GM18867 (cell line): ENCODE measurements around the gene GRB2.
"Not testable (repeated sequence)": the region's sequence is repeated elsewhere in the genome, so short reads cannot be mapped to it uniquely, and the experiment has no call there.

Experiments
- ATAC-seq: cut with Tn5 transposase; IDR thresholded peaks from one replicate; pipeline ENCODE4 v1.9.1; 2021; ENCODE audit warnings: mild to moderate bottlenecking, moderate library complexity; ENCODE audit not compliant: unreplicated experiment

GRB2 gene

DNA sequence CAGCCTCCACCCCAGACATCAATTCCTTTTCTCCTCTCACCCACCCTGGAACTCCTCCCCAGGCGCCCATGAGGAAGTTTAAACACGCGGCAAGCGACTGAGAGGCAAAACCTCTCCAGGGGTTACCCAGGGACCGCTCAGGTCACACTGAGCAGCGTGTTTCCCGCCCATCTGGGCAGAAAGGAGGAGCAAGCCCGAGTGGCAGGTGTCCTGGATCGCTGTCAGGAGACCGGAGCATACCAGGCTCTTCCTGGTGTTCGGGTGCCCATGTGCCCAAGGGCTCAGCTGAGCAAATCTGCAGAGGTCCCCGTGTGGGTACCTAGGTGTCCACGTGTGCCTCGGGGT is 116.7 kb downstream of the GRB2 start:
- ATAC-seq: peak; percentile 11

DNA sequence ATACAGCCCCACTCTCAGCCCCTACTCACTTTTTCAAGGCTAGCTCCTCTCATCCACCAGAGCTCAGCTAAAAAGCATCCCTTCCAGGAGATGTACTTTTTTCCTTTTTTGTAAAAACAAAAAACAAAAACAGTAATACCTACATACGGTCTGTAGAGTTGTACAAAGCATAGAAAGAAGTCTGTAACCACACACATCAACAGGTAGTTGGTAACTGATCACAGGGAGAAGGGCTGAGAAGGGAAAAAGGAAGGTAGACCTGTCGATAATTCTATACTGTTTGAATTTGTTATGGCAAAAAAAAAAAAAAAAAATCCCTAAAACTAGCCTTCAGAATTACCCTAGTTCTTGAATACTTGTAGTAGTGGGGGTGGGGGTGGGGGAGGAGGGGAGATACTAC is 117.1 kb downstream of the GRB2 start:
- ATAC-seq: no peak

DNA sequence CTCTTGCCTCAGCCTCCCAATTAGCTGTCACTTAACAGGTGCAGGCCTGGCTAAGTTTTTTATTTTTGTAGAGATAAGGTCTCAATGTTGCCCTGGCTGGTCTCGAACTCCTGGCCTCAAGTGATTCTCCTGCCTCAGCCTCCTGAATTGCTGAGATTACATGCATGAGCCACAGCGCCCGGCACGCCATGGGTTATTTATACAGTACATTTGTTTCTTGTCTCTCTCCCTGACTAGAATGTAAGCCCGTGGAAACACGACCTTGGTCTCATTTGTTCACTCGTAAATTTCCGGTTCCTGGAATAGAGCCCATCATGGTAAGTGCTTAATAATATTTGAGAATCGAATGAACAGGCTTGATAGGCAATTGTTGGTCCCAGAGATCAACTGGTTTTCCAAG is 118.3 kb downstream of the GRB2 start:
- ATAC-seq: no peak

DNA sequence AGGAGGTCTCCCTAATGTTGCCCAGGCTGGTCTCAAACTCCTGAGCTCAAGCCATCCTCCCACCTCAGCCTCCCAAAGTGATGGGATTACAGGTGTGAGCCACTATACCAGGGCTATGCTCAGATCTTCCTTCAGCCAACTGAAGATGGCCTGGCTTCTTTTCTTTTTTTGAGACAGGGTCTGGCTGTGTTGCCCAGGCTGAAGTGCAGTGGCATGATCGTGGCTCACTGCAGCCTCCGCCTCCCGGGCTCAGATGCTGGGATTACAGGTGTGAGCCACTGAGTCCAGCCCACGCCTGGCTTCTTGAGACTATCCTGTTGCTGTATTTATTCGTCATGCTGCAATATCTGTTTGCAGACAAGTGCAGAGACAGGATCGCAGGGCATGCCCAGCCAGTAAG is 120.4 kb downstream of the GRB2 start:
- ATAC-seq: no peak

DNA sequence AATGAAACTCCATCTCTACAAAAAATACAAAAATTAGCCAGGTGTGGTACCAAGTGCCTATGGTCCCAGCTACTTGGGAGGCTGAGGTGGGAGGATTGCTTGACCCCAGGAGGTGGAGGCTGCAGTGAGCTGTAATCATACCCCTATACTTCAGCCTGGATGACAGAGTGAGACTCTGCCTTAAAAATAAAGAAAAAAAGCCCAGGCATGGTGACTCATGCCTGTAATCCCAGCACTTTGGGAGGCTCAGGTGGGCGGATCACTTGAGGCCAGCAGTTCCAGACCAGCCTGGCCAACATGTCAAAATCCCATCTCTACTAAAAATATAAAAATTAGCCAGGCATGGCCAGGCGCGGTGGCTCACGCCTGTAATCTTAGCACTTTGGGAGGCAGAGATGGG is 125.3 kb downstream of the GRB2 start:
- not testable (repeated sequence) for ATAC-seq

DNA sequence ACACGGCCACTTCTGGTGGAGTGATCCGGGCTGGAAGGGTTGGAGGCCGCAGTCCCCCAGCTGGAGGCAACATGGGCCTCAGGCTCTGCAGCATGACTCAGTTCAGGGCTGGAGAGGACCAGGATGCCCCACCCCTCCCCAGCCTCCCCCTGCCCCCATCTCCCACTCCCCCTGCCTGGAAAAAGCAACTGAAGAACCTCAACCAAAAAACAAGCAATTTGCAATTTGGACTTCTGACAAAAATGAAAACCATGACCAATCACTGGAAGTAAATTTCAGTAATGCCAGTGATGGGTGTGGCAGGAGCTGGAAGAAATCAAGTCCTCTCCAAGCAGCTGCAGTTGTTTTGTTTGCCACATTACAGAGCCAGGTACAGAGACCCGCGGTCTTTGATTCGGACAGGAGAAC is 127.8 kb downstream of the GRB2 start:
- no peak for ATAC-seq

DNA sequence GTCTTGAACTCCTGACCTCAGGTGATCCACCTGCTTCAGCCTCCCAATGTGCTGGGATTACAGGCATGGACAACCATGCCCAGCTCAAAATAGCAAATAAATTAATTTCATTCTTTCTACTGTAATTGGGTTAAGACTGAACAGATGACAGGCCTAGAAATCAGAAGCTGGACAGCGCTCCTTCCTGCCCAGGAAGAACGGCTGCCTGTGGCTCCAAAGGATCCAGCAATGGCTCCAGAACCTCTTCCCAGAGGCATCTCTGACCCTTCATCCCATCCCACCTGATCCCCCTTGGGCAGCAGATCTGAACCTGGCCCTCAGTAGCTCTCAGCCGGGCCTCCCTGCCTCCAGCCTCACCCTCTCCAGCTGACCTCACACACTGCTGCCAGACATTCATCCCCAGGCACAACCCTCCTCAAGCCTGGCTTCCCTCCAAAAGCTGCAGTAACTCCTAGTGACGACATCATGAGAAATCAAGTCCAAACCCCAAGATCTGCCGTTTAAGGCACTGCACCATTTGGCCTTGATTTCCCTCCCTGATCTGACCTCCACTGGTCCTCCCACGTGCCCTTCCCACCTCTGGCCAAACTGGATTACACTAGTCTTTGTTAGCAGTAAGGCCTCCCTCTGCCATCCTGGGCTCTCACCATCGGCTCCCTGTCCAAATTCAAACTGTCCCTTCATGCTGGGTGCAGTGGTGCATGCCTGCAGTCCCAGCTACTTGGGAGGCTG is 131.3 kb downstream of the GRB2 start:
- ATAC-seq: no peak

DNA sequence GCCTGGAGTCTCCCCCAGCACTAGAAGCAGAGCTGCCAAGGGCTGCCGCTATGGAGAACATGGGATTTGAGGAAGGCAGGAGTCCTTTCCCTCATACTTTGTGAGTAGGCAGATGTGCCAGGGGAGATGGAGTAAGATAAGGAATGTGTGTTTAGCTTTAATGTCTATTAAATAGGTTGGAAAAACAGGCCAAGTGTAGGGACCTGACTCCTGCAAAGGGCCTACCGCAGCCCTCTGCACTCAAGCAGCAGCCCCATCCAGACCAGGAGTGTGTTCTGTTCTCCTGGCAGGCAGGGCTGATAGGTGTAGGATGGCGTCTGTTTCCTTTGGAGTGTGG is 132.7 kb downstream of the GRB2 start:
- no peak for ATAC-seq

DNA sequence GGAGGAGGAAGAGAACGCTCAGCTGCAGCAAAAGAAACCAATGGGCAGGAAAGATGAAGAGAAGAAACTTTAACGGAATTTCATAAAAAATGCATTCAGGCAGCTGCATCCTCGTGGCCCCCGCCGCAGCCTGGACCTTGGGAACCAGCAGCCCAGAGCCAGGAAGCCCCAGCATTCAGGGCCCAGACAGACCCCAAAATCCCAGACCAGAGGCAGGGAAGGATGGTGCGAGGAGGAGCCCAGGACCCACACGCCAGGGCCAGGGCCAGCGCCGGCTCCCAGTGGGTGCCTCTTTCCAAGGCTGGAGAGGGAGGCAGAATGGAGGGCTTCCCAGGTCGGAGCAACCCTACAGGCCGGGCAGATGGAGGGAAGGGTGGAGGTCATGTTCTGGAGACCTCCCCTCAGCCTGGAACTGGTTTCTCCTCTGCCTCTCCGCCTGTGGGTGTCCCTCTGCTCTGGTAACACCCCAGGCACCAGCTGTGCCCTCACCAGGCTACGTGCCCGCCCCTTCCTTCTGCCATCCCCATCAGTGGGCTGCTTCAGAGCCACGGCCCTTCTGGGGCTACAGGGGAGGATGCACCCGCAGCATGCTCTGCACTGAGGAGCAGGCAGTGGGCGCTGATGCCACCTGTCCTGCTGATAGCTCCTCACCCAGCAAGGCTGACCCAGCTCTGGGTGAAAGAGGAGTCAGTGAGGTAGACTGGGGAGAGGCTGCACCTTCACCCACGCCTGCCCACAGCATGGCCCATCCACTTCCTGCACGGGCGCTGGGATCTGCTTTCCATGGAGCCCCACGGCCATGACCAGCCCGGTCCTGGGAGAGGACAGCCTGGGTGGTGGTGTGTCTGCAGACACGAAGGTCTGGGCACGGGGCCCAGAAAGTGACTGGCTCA is 133.3 kb downstream of the GRB2 start:
- ATAC-seq: no peak

DNA sequence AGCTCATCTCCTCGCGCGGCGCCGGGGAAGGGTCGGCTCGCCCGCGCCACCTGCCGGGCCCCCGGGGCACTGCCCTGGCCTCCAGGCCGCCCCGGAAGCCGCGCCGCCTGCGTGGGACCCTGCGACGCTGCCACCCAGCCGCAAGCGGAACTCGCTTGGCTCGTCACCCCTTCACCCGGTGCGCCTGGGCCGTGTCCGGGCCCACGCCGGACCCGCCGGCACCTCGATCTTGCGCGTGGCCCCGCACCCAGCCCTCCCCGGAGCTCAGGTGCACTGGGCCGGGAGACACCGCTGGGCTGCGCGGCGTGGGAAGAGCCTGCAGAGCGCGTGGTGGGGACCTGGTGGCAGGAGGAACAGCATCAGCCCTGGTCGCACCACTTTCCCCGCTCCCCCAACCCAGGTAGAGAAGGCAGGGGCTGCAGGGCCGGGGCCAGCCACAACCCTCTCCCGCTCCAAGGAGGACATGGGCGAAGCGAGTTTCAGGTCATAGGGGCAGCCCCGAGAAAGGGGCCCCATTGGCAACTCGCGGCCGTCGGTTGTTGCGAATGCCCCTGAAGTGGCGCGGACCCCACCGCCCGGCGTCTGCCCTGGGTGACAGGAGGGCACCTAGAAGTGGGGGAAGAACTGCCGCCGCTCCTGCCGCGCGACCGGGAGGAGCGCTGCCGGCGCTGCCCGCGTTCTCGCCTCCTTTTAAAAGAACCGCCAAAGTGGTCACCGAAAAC is 134.1 kb downstream of the GRB2 start:
- peak; percentile 70 for ATAC-seq

DNA sequence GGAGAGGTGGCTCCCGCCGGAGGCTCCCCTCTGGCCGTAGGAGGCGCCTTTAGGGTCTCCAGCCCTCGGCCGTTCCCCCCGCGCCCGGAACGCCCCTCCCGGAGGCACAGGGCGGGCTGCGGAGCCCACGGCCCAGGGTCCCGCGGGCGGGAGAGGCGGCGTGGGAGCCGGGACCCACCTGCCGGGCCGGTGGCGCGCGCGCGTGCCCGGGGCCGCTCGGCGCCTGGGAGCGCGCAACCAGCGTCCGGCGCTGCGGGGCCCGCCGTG is 134.6 kb downstream of the GRB2 start, which contains the start of gene MIF4GD:
TSS of gene MIF4GD (minus strand) at position 266 of the 267 bp plus-strand sequence. CDS start 1,036 bp downstream, outside the sequence.
- no peak for ATAC-seq

DNA sequence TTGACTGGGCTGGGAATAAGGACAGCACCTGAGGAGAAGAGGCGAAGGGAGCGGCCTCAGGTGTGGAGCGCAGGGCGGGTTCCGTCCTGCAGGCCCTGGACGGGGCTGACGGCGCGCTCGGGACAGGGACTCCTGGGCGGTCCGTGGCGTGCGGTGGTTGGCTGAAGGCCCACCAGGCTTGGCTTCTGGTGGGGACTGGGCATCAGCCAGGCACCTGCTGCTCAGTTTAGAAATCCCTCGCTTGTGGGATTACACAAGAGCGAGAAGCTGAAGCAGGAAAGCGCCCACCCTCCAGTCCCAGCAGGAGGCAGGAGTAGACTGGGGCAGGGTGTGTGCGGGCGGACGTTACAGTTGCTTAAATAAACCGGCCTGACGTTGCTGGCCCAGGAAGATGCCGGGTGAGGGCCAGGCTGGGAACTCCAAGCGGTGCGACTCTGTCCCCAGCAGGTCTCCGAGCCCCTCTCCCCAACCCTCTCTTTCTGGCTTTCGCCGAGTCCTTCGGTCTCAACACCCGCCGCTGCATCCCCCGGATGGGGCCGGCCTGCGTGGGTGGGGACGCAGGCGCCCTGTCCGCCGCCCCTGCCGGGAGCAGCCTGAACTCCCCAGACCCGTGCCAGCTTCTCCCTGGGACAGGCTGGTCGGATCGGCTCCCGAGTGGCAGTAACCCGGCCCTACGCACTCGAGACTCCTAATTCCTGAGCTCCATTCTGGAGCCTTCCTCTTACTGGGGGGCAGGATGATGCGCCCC is 135.1 kb downstream of the GRB2 start:
- ATAC-seq: peak; percentile 34

DNA sequence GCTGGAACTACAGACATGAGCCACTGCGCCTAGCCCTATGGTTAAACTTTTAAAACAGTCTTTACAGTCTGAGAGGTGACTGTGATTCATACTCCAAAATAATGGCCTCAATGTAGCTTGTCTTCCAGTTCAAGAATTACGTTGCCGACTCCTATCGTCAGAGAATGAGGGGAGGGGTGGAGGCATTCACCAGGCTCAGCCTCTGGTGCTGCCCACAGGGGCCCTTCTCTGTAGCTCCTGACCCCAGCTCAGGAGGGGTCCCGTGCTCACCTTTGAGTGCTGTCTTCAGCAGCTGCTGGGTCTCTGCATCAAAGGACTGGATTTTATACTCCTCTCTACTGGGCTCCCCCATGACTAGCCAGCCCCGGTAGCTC is 135.6 kb downstream of the GRB2 start:
- no peak for ATAC-seq
